OCI-LY7 (cell line): Measurements from ENCODE around the gene PCDH9. TPM values are rescaled to one million over a fixed set of nuclear protein-coding genes. Genes with fewer than 3 reads are reported as not detected.

Experiments used
- BruUV-seq: library from RNA; stranded (reverse); fragments of 400-500 nt; replicated peaks from 2 replicates; lab custom pipeline; 2021; lab: Mats Ljungman, UMichigan
- CTCF ChIA-PET: fragments of 300-600 bp; sonication (Branson Sonifier 250); formaldehyde crosslinking; loops from one replicate; lab custom pipeline; 2022; ENCODE audit warnings: antibody characterized with exemption; ENCODE audit not compliant: unreplicated experiment; lab: Charles Lee
- POLR2A ChIA-PET: fragments of 300-600 bp; sonication (Branson Sonifier 250); formaldehyde crosslinking; loops from one replicate; lab custom pipeline; 2022; ENCODE audit warnings: antibody characterized with exemption; lab: Charles Lee
- DNase-seq: peaks from one replicate; pipeline ENCODE4 v3.0.0-alpha.2; 2015; ENCODE audit warnings: low spot score
- H2AFZ ChIP-seq: fragments of 200-600 bp; sonication (generic), shearing (Covaris generic); 2 replicates; pipeline ENCODE4 v1.6.1; 2014; ENCODE audit warnings: mild to moderate bottlenecking, antibody characterized with exemption, low read length, moderate library complexity
- H3K27ac ChIP-seq: fragments of 200-600 bp; sonication (generic); 2 replicates; pipeline ENCODE4 v1.5.1; 2014; ENCODE audit warnings: mixed run types, low read depth, mild to moderate bottlenecking, moderate library complexity, low read length, inconsistent platforms; ENCODE audit not compliant: poor library complexity, severe bottlenecking
- H3K36me3 ChIP-seq: fragments of 200-600 bp; sonication (generic); 2 replicates; pipeline ENCODE4 v1.6.1; 2014; ENCODE audit warnings: mild to moderate bottlenecking, antibody characterized with exemption, low read length, moderate library complexity, mixed read lengths; ENCODE audit not compliant: insufficient read depth
- H3K4me1 ChIP-seq: fragments of 200-600 bp; sonication (generic); 2 replicates; pipeline ENCODE4 v1.5.1; 2014; ENCODE audit warnings: mild to moderate bottlenecking, low read length; ENCODE audit not compliant: insufficient read depth, poor library complexity, severe bottlenecking
- H3K4me2 ChIP-seq: fragments of 200-600 bp; sonication (generic); 2 replicates; pipeline ENCODE4 v1.6.1; 2014; ENCODE audit warnings: mild to moderate bottlenecking, low read length
- H3K4me3 ChIP-seq: fragments of 200-600 bp; sonication (generic); 2 replicates; pipeline ENCODE4 v1.5.1; 2014; ENCODE audit warnings: mild to moderate bottlenecking, low read depth, low read length; ENCODE audit not compliant: poor library complexity, severe bottlenecking
- H3K79me2 ChIP-seq: fragments of 200-600 bp; sonication (generic); 2 replicates; pipeline ENCODE4 v1.6.1; 2016; ENCODE audit warnings: low read depth, mild to moderate bottlenecking, low read length, moderate library complexity, mixed read lengths; ENCODE audit not compliant: insufficient read depth
- H3K9me2 ChIP-seq: fragments of 200-600 bp; sonication (generic); 2 replicates; pipeline ENCODE4 v1.6.1; 2016; ENCODE audit warnings: mild to moderate bottlenecking, low read length, mixed read lengths; ENCODE audit not compliant: insufficient read depth
- H3K9me3 ChIP-seq: fragments of 200-600 bp; sonication (generic); 2 replicates; pipeline ENCODE4 v1.6.1; 2014; ENCODE audit warnings: mild to moderate bottlenecking, mixed run types, low read length, mixed read lengths
- H4K20me1 ChIP-seq: fragments of 200-600 bp; sonication (generic); 2 replicates; pipeline ENCODE4 v1.6.1; 2014; ENCODE audit warnings: mild to moderate bottlenecking, antibody characterized with exemption, low read length, moderate library complexity, mixed read lengths; ENCODE audit not compliant: insufficient read depth
- CTCF ChIP-seq: fragments of 200-600 bp; sonication (generic); conservative IDR thresholded peaks from 2 replicates; pipeline ENCODE4 v1.5.1; 2014; ENCODE audit warnings: mild to moderate bottlenecking, antibody characterized with exemption, low read length, moderate library complexity, mixed read lengths
- EZH2phosphoT487 ChIP-seq: fragments of 200-600 bp; sonication (generic); IDR thresholded peaks from 2 replicates; pipeline ENCODE4 v1.6.1; 2018; ENCODE audit warnings: low read depth, borderline replicate concordance, mild to moderate bottlenecking, mixed run types, antibody characterized with exemption, low read length, moderate library complexity, mixed read lengths
- intact Hi-C: fragments of 100-400 bp; cut with micrococcal nuclease; formaldehyde crosslinking; loops from one replicate; pipeline ENCODE4 v1.10.0; 2022; ENCODE audit not compliant: unreplicated experiment
- total RNA-seq, 2 experiments: library from RNA; depleted of rRNA in 1 of 2; stranded (reverse); fragments of >200 nt in 1 of 2; shearing (Covaris generic) in 1 of 2; gene quantifications; 2 replicates each; pipeline ENCODE4 v1.2.3, GENCODE V29; 2014 to 2022

The PCDH9 gene
- total RNA-seq, 2 experiments from 2014 or later = 20.1 to 26.0 TPM

GRCh38 chr13:67210208-67210607, 19.9 kb downstream of the PCDH9 start:
- no peak for TF ChIP-seq EZH2phosphoT487
- no peak for TF ChIP-seq CTCF
- Histone ChIP-seq H3K4me1 (no peaks in the 10 kb centered on the region), H3K36me3 (no peaks in the 10 kb centered on the region; the same call in 1 of the 2 replicates), H4K20me1 (no peaks in the 10 kb centered on the region), H3K79me2 (no peaks in the 10 kb centered on the region), H3K4me2 (no peak overlapping the region), H3K9me2 (no peaks in the 10 kb centered on the region), H3K4me3 (no peak overlapping the region), H3K9me3 (no peaks in the 10 kb centered on the region), H3K27ac (no peak overlapping the region), H2AFZ (no peak overlapping the region)
- ChIA-PET CTCF (no interaction called here), POLR2A (interaction anchor here (0.5 to 0.7 kb wide), 2 partner anchors 161 to 343 kb away, joined by 3 read pairs; no protein-coding TSS in a partner anchor)
- no peak for DNase-seq
- intact Hi-C loops = no loop called here
- no TSS peak for BruUV-seq

GRCh38 chr13:67208552-67208951, 21.6 kb downstream of the PCDH9 start:
- ChIA-PET POLR2A (interaction anchor here (0.8 to 0.9 kb wide), 2 partner anchors 10 to 12 kb away, joined by 3 to 6 read pairs; no protein-coding TSS in a partner anchor), CTCF (no interaction called here)
- H2AFZ ChIP-seq = 0 out of 2 replicates have a peak overlapping the region, but pooled peaks have one; percentile 51
- intact Hi-C loops = no loop called here
- BruUV-seq = no TSS peak
- H3K79me2 ChIP-seq = no peaks in the 10 kb centered on the region
- no peak overlapping the region for H3K27ac ChIP-seq
- H3K4me1 ChIP-seq = peaks cover 6% of the 10 kb centered on the region
- no peaks in the 10 kb centered on the region for H3K9me3 ChIP-seq
- TF ChIP-seq EZH2phosphoT487 (no peak), CTCF (no peak)
- no peaks in the 10 kb centered on the region; the same call in 1 of the 2 replicates for H3K36me3 ChIP-seq
- no peak overlapping the region for H3K4me2 ChIP-seq
- no peak overlapping the region for H3K4me3 ChIP-seq
- no peaks in the 10 kb centered on the region for H4K20me1 ChIP-seq
- DNase-seq = no peak
- H3K9me2 ChIP-seq = no peaks in the 10 kb centered on the region

- Histone ChIP-seq H4K20me1 (no peaks in the 10 kb centered on the region), H3K4me2 (no peak overlapping the region), H3K36me3 (0 out of 2 replicates have a peak, but pooled peaks cover 3% of the 10 kb centered on the region), H3K4me3 (no peak overlapping the region), H3K9me3 (no peaks in the 10 kb centered on the region; the same call in 1 of the 2 replicates), H3K9me2 (no peaks in the 10 kb centered on the region), H3K4me1 (peaks cover 6% of the 10 kb centered on the region), H3K79me2 (no peaks in the 10 kb centered on the region), H3K27ac (no peak overlapping the region), H2AFZ (peak overlapping the region; percentile 61; the same call in 1 of the 2 replicates)
- intact Hi-C loops = no loop called here
- ChIA-PET POLR2A (interaction anchor here (0.7 to 1.3 kb wide), 3 partner anchors 13 to 534 kb away, joined by 3 to 5 read pairs (median 4); no protein-coding TSS in a partner anchor), CTCF (no interaction called here)
- no TSS peak for BruUV-seq
- DNase-seq = no peak
- TF ChIP-seq EZH2phosphoT487 (no peak), CTCF (no peak)
Measured at GRCh38 chr13:67204764-67205163, 25.4 kb downstream of the PCDH9 start.
